Loucy (cell line): Measurements from ENCODE around the gene PRR36.

Experiments
- H2AFZ ChIP-seq: fragments of 200-600 bp; sonication (generic); 2 replicates; pipeline ENCODE4 v1.6.0; 2016; ENCODE audit warnings: antibody characterized with exemption, mild to moderate bottlenecking, low read length, moderate library complexity
- H3F3A ChIP-seq: fragments of 200-600 bp; 2 replicates; pipeline ENCODE4 v1.6.0; 2016; ENCODE audit warnings: antibody characterized with exemption, low read depth, mild to moderate bottlenecking
- H3K27me3 ChIP-seq: fragments of 200-600 bp; sonication (generic); 2 replicates; pipeline ENCODE4 v1.6.1; 2014; ENCODE audit warnings: low read length, mild to moderate bottlenecking; ENCODE audit not compliant: insufficient read depth, poor library complexity, severe bottlenecking
- H3K36me3 ChIP-seq: fragments of 200-600 bp; sonication (generic); 2 replicates; pipeline ENCODE4 v1.6.1; 2016; ENCODE audit warnings: low read length; ENCODE audit not compliant: insufficient read depth
- H3K4me1 ChIP-seq: fragments of 200-600 bp; sonication (generic); 2 replicates; pipeline ENCODE4 v1.5.1; 2014; ENCODE audit warnings: low read length, mild to moderate bottlenecking; ENCODE audit not compliant: insufficient read depth, poor library complexity, severe bottlenecking
- H3K4me2 ChIP-seq: fragments of 200-600 bp; sonication (generic); 2 replicates; pipeline ENCODE4 v1.6.0; 2014; ENCODE audit warnings: antibody characterized with exemption, low read length, low read depth, mild to moderate bottlenecking; ENCODE audit not compliant: poor library complexity, severe bottlenecking
- H3K4me3 ChIP-seq: fragments of 200-600 bp; sonication (generic); 2 replicates; pipeline ENCODE4 v1.5.1; 2014; ENCODE audit warnings: low read length, mild to moderate bottlenecking, mixed read lengths; ENCODE audit not compliant: poor library complexity, severe bottlenecking
- H3K79me2 ChIP-seq: fragments of 200-600 bp; sonication (generic); 2 replicates; pipeline ENCODE4 v1.6.1; 2014; ENCODE audit warnings: low read length; ENCODE audit not compliant: insufficient read depth
- H3K9ac ChIP-seq: fragments of 200-600 bp; sonication (generic); 2 replicates; pipeline ENCODE4 v1.6.0; 2014; ENCODE audit warnings: mild to moderate bottlenecking, low read depth, low read length, moderate library complexity; ENCODE audit not compliant: poor library complexity, severe bottlenecking
- H3K9me2 ChIP-seq: fragments of 200-600 bp; sonication (generic); replicated peaks from 2 replicates; pipeline ENCODE4 v1.6.1; 2016; ENCODE audit warnings: low read depth, low read length, mixed read lengths
- H3K9me3 ChIP-seq: fragments of 200-600 bp; sonication (generic); 2 replicates; pipeline ENCODE4 v1.6.1; 2014; ENCODE audit warnings: mild to moderate bottlenecking, antibody characterized with exemption, low read length, low read depth; ENCODE audit not compliant: insufficient read depth
- H4K20me1 ChIP-seq: fragments of 200-600 bp; sonication (generic); 2 replicates; pipeline ENCODE4 v1.6.0; 2014; ENCODE audit warnings: antibody characterized with exemption, low read length, mild to moderate bottlenecking; ENCODE audit not compliant: insufficient read depth, poor library complexity, severe bottlenecking
- CTCF ChIP-seq: fragments of 200-600 bp; sonication (generic); conservative IDR thresholded peaks from 2 replicates; pipeline ENCODE4 v1.5.1; 2014; ENCODE audit warnings: mild to moderate bottlenecking, antibody characterized with exemption, low read length
- EZH2phosphoT487 ChIP-seq: fragments of 200-600 bp; IDR thresholded peaks from 2 replicates; pipeline ENCODE4 v1.6.1; 2018; ENCODE audit warnings: antibody characterized with exemption, mild to moderate bottlenecking, moderate library complexity, borderline replicate concordance

The PRR36 gene

GRCh38 chr19:7868326-7868670 lies 5.9 kb downstream of the PRR36 start:
- H3K9me3 ChIP-seq, result no peaks in the 10 kb centered on the region
- H2AFZ ChIP-seq, result no peak overlapping the region
- H3K9ac ChIP-seq, result no peak overlapping the region
- no peaks in the 10 kb centered on the region for H3K9me2 ChIP-seq
- H3K4me3 ChIP-seq, result no peak overlapping the region
- H3K4me1 ChIP-seq, result peaks cover 11% of the 10 kb centered on the region
- no peak overlapping the region for H3K4me2 ChIP-seq
- H4K20me1 ChIP-seq, result no peaks in the 10 kb centered on the region
- H3K36me3 ChIP-seq, result no peaks in the 10 kb centered on the region
- TF ChIP-seq CTCF (no peak), EZH2phosphoT487 (no peak)
- H3K79me2 ChIP-seq, result no peaks in the 10 kb centered on the region
- H3F3A ChIP-seq, result peaks cover 4% of the 10 kb centered on the region; the same call in 1 of the 2 replicates
- H3K27me3 ChIP-seq, result no peaks in the 10 kb centered on the region

GRCh38 chr19:7867092-7867844 lies 6.9 kb downstream of the PRR36 start:
- no peaks in the 10 kb centered on the region for H3K27me3 ChIP-seq
- TF ChIP-seq CTCF, result no peak
- no peak for TF ChIP-seq EZH2phosphoT487
- no peak overlapping the region for H3K4me2 ChIP-seq
- H2AFZ ChIP-seq, result no peak overlapping the region
- no peak overlapping the region for H3K9ac ChIP-seq
- H3F3A ChIP-seq, result peaks cover 4% of the 10 kb centered on the region; the same call in 1 of the 2 replicates
- H3K79me2 ChIP-seq, result no peaks in the 10 kb centered on the region
- H3K9me2 ChIP-seq, result no peaks in the 10 kb centered on the region
- peaks cover 11% of the 10 kb centered on the region for H3K4me1 ChIP-seq
- H3K4me3 ChIP-seq, result no peak overlapping the region
- no peaks in the 10 kb centered on the region for H4K20me1 ChIP-seq
- no peaks in the 10 kb centered on the region for H3K9me3 ChIP-seq
- H3K36me3 ChIP-seq, result no peaks in the 10 kb centered on the region

- Histone ChIP-seq H2AFZ (no peak overlapping the region), H3K27me3 (no peaks in the 10 kb centered on the region), H3K9me2 (no peaks in the 10 kb centered on the region), H3K4me2 (no peak overlapping the region), H3K9me3 (no peaks in the 10 kb centered on the region), H3K79me2 (no peaks in the 10 kb centered on the region), H3K4me1 (peaks cover 7% of the 10 kb centered on the region), H3K36me3 (no peaks in the 10 kb centered on the region), H4K20me1 (no peaks in the 10 kb centered on the region), H3K4me3 (no peak overlapping the region), H3F3A (peaks cover 1% of the 10 kb centered on the region; the same call in 1 of the 2 replicates), H3K9ac (no peak overlapping the region)
- TF ChIP-seq CTCF (no peak), EZH2phosphoT487 (no peak)
Observed at GRCh38 chr19:7866399-7867091, 7.6 kb downstream of the PRR36 start.
